Lower leg skin (tissue), 4 donors: Measurements from ENCODE around the gene INTS2. TPM values are rescaled to one million over a fixed set of nuclear protein-coding genes. Genes with fewer than 3 reads are reported as not detected.
A peak's percentile ranks its signal among the peaks of the same experiment; 100 is the strongest.
"Not testable (repeated sequence)": the region's sequence is repeated elsewhere in the genome, so short reads cannot be mapped to it uniquely, and the experiment has no call there.

ENCODE experiments used
- DNase-seq, 2 donors: peaks; one replicate each; pipeline ENCODE4 v3.0.0-alpha.2; 2019; ENCODE audit warnings: low spot score in 2 of 2
- H3K4me3 ChIP-seq: fragments of 200-600 bp; sonication (generic); 2 replicates; pipeline ENCODE4 v1.5.1; 2017; ENCODE audit warnings: mild to moderate bottlenecking, low read depth; ENCODE audit not compliant: poor library complexity, severe bottlenecking
- POLR2A ChIP-seq, 2 donors: fragments of 450-650 bp; IDR thresholded peaks; one replicate each; pipeline ENCODE4 v1.6.1; 2016 to 2017; ENCODE audit warnings: antibody characterized with exemption in 2 of 2, mild to moderate bottlenecking in 1 of 2, moderate library complexity in 1 of 2
- WGBS, 2 donors: methylation state at CpG; one replicate each; pipeline ENCODE4 v1.1.5; 2018; 5-methylcytosine and 5-hydroxymethylcytosine counted together
- intact Hi-C: fragments of 100-400 bp; cut with DNase I; formaldehyde crosslinking; loops from one replicate; pipeline ENCODE4 v1.15.0; 2023; ENCODE audit warnings: low total_unique reads
- total RNA-seq, 4 donors: library from RNA; depleted of rRNA; stranded (reverse); fragments of >200 nt; gene quantifications; one replicate each; pipeline ENCODE4 v1.1.0, GENCODE V29; 2016
- TF ChIP-seq, protein P1 (sequence below), 3 donors: fragments of 450-650 bp; IDR thresholded peaks; one replicate each; pipeline ENCODE4 v1.5.1; 2016; ENCODE audit warnings: antibody characterized with exemption in 3 of 3, mild to moderate bottlenecking in 3 of 3, moderate library complexity in 2 of 3

The INTS2 gene
- total RNA-seq, 4 donors from 2014 or later: 6.8 to 11.4 (median 9.2) TPM

DNA sequence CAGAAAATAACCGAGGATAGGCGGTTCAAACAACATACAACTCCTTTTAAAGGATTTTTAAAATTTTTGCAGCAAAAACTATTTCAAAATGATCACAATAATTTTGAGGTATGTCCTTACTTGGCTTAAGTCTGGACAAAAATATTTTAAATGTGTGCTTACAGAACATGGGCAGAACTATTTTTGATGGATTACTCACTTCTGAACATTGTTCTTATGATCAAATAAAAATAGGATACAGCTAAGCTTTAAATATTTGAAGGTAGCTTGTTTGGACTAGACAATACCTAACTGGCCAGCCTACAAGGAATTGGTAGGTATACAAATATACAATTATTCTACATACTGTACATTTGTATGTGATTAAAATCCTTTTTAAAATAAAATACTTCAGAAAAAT is 14.3 kb upstream of the INTS2 start:
- TF ChIP-seq, protein P1, sequence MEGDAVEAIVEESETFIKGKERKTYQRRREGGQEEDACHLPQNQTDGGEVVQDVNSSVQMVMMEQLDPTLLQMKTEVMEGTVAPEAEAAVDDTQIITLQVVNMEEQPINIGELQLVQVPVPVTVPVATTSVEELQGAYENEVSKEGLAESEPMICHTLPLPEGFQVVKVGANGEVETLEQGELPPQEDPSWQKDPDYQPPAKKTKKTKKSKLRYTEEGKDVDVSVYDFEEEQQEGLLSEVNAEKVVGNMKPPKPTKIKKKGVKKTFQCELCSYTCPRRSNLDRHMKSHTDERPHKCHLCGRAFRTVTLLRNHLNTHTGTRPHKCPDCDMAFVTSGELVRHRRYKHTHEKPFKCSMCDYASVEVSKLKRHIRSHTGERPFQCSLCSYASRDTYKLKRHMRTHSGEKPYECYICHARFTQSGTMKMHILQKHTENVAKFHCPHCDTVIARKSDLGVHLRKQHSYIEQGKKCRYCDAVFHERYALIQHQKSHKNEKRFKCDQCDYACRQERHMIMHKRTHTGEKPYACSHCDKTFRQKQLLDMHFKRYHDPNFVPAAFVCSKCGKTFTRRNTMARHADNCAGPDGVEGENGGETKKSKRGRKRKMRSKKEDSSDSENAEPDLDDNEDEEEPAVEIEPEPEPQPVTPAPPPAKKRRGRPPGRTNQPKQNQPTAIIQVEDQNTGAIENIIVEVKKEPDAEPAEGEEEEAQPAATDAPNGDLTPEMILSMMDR (IDR thresholded peaks at IDR 0.05): no peak
- no peak for TF ChIP-seq POLR2A (IDR thresholded peaks at IDR 0.05)
- no peak overlapping the region for H3K4me3 ChIP-seq
- WGBS, 2 donors: 92 to 99% methylated on average over 2 of the region's 2 CpGs
- DNase-seq: no peak
- intact Hi-C loops: loop anchor here (5.0 kb wide), 1 partner anchor 920 kb away; no protein-coding TSS in a partner anchor

DNA sequence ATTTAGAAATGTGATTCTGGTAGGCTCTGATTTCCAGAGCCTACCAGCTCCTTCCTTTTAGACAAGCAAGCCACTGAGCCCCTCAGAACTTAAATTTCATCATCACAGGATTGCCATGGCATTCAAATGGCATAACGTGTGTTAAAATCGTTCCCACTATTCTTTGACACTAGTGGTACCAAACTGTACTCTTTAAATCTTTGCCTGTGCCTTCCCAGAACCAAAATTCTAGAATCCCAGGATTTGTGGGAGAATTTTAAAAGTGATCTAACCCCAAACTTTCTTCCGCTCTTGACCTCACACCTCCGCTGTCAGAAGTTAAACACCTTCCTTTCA is 287 bp upstream of the INTS2 start:
- intact Hi-C loops: no loop called here
- no peak for TF ChIP-seq POLR2A (IDR thresholded peaks at IDR 0.05)
- TF ChIP-seq, protein P1 (IDR thresholded peaks at IDR 0.05): no peak
- no peak for DNase-seq
- no peak overlapping the region for H3K4me3 ChIP-seq
- 53 to 54% methylated on average over 4 of the region's 4 CpGs for WGBS, 2 donors

DNA sequence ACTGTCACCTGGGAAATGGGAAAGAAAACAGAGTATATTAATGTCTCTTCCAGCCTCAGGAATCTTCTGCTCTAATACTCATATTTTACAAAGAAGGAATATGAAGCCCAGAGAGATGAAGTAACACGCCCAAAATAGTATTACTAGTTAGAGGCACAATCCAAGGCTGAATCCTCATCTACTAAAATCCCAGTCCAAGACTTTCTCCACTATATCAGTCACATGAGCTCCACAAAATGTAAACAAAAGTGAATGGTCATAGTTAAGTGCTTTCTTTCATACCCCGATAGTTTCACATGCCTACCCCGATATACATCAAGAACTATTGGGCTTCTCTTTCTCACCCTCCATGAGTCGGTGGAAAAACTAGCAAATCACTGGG is 965 bp downstream of the INTS2 start:
- intact Hi-C loops: no loop called here
- peak overlapping the region; percentile 64 for H3K4me3 ChIP-seq
- no peak for TF ChIP-seq POLR2A (IDR thresholded peaks at IDR 0.05)
- no peak for DNase-seq
- 5 to 7% methylated on average over 4 of the region's 4 CpGs for WGBS, 2 donors

DNA sequence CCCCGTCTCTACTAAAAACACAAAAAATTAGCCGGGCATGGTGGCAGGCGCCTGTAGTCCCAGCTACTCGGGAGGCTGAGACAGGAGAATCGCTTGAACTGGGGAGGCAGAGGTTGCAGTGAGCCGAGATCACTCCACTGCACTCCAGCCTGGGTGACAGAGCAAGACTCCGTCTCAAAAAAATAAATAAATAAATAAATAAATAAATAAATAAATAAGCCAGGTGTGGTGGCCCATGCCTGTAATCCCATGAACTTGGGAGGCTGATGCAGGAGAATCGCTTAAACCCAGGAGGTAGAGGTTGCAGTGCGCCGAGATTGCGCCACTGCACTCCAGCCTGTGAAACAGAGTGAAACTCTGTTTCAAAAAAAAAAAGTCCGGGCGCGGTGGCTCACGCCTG is 12.6 kb downstream of the INTS2 start:
- 97 to 98% methylated on average over 15 of the region's 15 CpGs for WGBS, 2 donors
- intact Hi-C loops: loop anchor here (10.0 kb wide), 1 partner anchor 130 kb away; no protein-coding TSS in a partner anchor
- not testable (repeated sequence) for H3K4me3 ChIP-seq, DNase-seq

DNA sequence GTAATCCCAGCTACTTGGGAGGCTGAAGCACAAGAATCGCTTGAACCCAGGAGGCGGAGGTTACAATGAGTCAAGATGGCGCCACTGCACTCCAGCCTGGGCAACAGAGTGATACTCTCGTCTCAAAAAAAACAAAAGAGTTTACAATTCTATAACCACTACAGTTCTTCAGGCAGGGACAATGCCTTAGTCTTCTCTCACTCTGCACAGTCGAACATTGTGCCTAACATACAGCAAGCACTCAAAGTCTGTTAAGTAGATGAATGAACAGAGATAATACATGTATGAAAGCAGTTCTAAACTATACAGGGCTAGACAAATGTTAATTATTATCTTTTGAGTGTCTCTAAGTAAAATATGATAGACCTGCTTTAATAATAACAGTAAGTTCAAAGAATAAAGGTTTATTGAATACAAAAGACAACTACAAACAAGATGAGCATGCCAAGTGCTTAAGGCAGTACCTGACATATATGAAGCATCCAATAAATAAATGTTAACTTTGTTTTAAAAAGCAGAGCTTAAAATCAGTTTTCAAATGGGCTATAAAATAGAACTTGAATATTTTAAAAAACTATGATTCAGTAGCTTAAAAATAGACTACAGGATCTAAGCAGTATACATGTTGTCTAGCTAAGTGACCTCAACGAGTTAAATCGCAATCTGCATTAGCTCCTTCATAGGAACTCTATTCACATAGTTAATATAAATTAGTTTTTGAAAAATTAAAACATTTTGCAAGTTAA is 19.3 kb downstream of the INTS2 start:
- no peak overlapping the region for H3K4me3 ChIP-seq
- DNase-seq: no peak
- TF ChIP-seq, protein P1 (IDR thresholded peaks at IDR 0.05): no peak
- TF ChIP-seq POLR2A (IDR thresholded peaks at IDR 0.05): no peak
- 81 to 91% methylated on average over 7 of the region's 7 CpGs for WGBS, 2 donors
- intact Hi-C loops: no loop called here

DNA sequence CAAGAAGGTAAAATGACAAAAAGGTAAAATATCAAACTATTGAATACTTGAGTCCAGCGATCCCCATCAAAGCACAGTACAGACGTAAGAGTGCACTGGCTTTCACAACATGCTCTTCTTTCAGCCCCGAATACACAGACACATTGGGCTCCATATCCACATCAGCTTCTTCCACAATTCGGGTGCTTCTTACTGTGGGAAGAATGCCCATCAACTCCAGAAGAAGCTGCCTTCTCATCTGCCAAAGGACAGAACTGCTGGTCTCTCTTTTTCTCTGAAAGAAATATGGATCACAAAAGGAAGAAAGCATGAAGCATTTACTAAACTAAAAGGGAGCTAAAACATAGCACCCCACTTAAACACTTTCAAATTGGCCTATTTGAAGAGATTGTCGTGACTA is 20.4 kb downstream of the INTS2 start:
- intact Hi-C loops: no loop called here
- H3K4me3 ChIP-seq: no peak overlapping the region
- WGBS, 2 donors: 94 to 96% methylated on average over 5 of the region's 5 CpGs
- TF ChIP-seq, protein P1 (IDR thresholded peaks at IDR 0.05): no peak
- TF ChIP-seq POLR2A (IDR thresholded peaks at IDR 0.05): no peak
- no peak for DNase-seq
